Keratinocyte (primary cell): Measurements from ENCODE around the gene PDE9A. TPM values are rescaled to one million over a fixed set of nuclear protein-coding genes. Genes with fewer than 3 reads are reported as not detected.

ENCODE experiments used
- DNase-seq: peaks from one replicate; pipeline ENCODE4 v3.0.0-alpha.2; 2011; ENCODE audit warnings: low read depth, missing footprints, low spot score
- FAIRE-seq: peaks from 2 replicates; lab custom pipeline; 2011; peaks lifted over from hg19 to GRCh38; lab: Jason Lieb, UNC
- H2AFZ ChIP-seq: 2 replicates; pipeline ENCODE4 v1.6.0; 2012; ENCODE audit warnings: low read length, control low read depth, inconsistent platforms; ENCODE audit not compliant: control insufficient read depth
- H3K27ac ChIP-seq: 2 replicates; pipeline ENCODE4 v1.5.1; 2011; ENCODE audit warnings: low read length; ENCODE audit not compliant: control insufficient read depth, insufficient read depth
- H3K27me3 ChIP-seq: 3 replicates; pipeline ENCODE4 v1.6.0; 2011; ENCODE audit warnings: low read length; ENCODE audit not compliant: control insufficient read depth, insufficient read depth; ENCODE audit errors: extremely low read depth
- H3K36me3 ChIP-seq, 2 experiments: 2 replicates in 1 of 2; 3 replicates in 1 of 2; pipeline ENCODE4 v1.5.1; 2011; ENCODE audit warnings: low read length in 2 of 2, mild to moderate bottlenecking in 1 of 2; ENCODE audit not compliant: control insufficient read depth in 2 of 2, insufficient read depth in 2 of 2; ENCODE audit errors: extremely low read depth in 1 of 2
- H3K4me1 ChIP-seq: 3 replicates; pipeline ENCODE4 v1.5.1; 2011; ENCODE audit warnings: low read length; ENCODE audit not compliant: control insufficient read depth, insufficient read depth; ENCODE audit errors: extremely low read depth
- H3K4me2 ChIP-seq: 3 replicates; pipeline ENCODE4 v1.6.0; 2011; ENCODE audit warnings: low read depth, low read length; ENCODE audit not compliant: control insufficient read depth, insufficient read depth; ENCODE audit errors: extremely low read depth
- H3K4me3 ChIP-seq, 3 experiments: fragments of 200-600 bp in 1 of 3; sonication (generic) in 1 of 3; 2 replicates in 2 of 3; 3 replicates in 1 of 3; pipeline ENCODE4 v1.5.1; 2011 to 2016; ENCODE audit warnings: low read length in 3 of 3, mild to moderate bottlenecking in 3 of 3, control low read depth in 2 of 3, inconsistent platforms in 1 of 3, low read depth in 1 of 3, mixed read lengths in 1 of 3, mixed run types in 1 of 3, moderate library complexity in 1 of 3; ENCODE audit not compliant: control insufficient read depth in 2 of 3, insufficient read depth in 2 of 3; ENCODE audit errors: extremely low read depth in 1 of 3
- H3K79me2 ChIP-seq: 2 replicates; pipeline ENCODE4 v1.6.0; 2012; ENCODE audit warnings: low read length; ENCODE audit not compliant: control insufficient read depth, insufficient read depth
- H3K9ac ChIP-seq: 3 replicates; pipeline ENCODE4 v1.6.0; 2011; ENCODE audit warnings: low read length; ENCODE audit not compliant: control insufficient read depth, insufficient read depth; ENCODE audit errors: extremely low read depth
- H3K9me1 ChIP-seq: 3 replicates; pipeline ENCODE4 v1.6.0; 2011; ENCODE audit warnings: low read length; ENCODE audit not compliant: control insufficient read depth, insufficient read depth; ENCODE audit errors: extremely low read depth
- H3K9me3 ChIP-seq: 2 replicates; pipeline ENCODE4 v1.5.1; 2012; ENCODE audit warnings: low read depth, low read length; ENCODE audit not compliant: control insufficient read depth
- H4K20me1 ChIP-seq: 3 replicates; pipeline ENCODE4 v1.6.0; 2011; ENCODE audit warnings: low read length; ENCODE audit not compliant: control insufficient read depth, insufficient read depth; ENCODE audit errors: extremely low read depth
- CTCF ChIP-seq, 3 experiments: IDR thresholded peaks in 1 of 3; conservative IDR thresholded peaks in 1 of 3; optimal IDR thresholded peaks in 1 of 3; 2 replicates in 2 of 3; 3 replicates in 1 of 3; pipeline versions ENCODE3 to v1.5.1; 2011; ENCODE audit warnings: low read length in 3 of 3, mild to moderate bottlenecking in 3 of 3, moderate library complexity in 2 of 3, control low read depth in 1 of 3, inconsistent platforms in 1 of 3; ENCODE audit not compliant: insufficient read depth in 2 of 3; ENCODE audit errors: extremely low read depth in 1 of 3
- EZH2 ChIP-seq: IDR thresholded peaks from one replicate; pipeline ENCODE4 v1.6.1; 2012; ENCODE audit warnings: inconsistent platforms, mild to moderate bottlenecking, low read length, moderate library complexity
- dilution Hi-C: fragments of 300-500 bp; cut with MboI; formaldehyde crosslinking; loops from one replicate; pipeline ENCODE4 v1.7.0; 2020; ENCODE audit warnings: low sequenced_read_pairs; ENCODE audit not compliant: extremely low pct_ligation_motif_present
- polyA plus RNA-seq, 5 experiments: library from polyadenylated mRNA; depleted of rRNA in 3 of 5; stranded (reverse) in 3 of 5; stranded (forward) in 1 of 5; unstranded in 1 of 5; fragments of >200 nt; gene quantifications; 1 replicate in 1 of 5; 2 replicates in 3 of 5; 3 replicates in 1 of 5; pipeline versions ENCODE4 v1.2.1 to v1.2.3, GENCODE V29; 2011 to 2012; ENCODE audit warnings: missing spikeins in 2 of 5, low read depth in 1 of 5, low replicate concordance in 1 of 5

Gene PDE9A
- polyA plus RNA-seq, 1 donor (not counting 4 experiments of a cell fraction or from before 2014, with no cell fraction given), result 0.13 TPM

DNA sequence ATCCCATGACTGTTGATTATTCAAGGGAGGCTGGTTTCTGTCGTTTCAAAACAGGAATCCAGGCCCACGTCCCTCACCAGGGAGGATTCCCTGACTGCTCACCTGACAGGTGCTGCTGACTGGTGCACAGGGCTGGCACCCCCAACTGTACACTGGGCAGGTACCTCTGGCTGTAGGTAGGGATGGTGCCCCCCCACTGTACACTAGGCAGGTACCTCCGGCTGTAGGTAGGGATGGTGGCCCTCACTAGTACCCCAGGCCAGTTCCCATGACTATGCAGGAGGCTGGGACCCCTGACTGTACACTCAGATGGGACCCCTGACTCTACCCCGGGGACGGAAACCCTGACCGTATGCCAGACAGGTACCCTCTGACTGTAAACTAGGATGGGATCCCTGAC is 33.6 kb upstream of the PDE9A start:
- no peak overlapping the region for H3K27ac ChIP-seq
- no peak overlapping the region for H3K4me3 ChIP-seq
- FAIRE-seq, result no peak
- DNase-seq, result no peak
- H3K9me3 ChIP-seq, result no peaks in the 10 kb centered on the region
- H2AFZ ChIP-seq, result no peak overlapping the region
- H4K20me1 ChIP-seq, result no peaks in the 10 kb centered on the region
- dilution Hi-C loops, result no loop called here
- no peaks in the 10 kb centered on the region for H3K9me1 ChIP-seq
- TF ChIP-seq EZH2, result no peak
- TF ChIP-seq CTCF (optimal IDR thresholded peaks at IDR 0.05 in 1 of 3, IDR thresholded peaks at IDR 0.05 in 1 of 3, conservative IDR thresholded peaks at IDR 0.05 in 1 of 3; ENCODE audit: extremely low read depth in 1 of 3, insufficient read depth in 2 of 3, low read length in 3 of 3), result no peak
- no peaks in the 10 kb centered on the region for H3K79me2 ChIP-seq
- peaks cover 9% of the 10 kb centered on the region for H3K4me1 ChIP-seq
- H3K4me2 ChIP-seq, result no peak overlapping the region
- H3K9ac ChIP-seq, result no peak overlapping the region
- no peaks in the 10 kb centered on the region for H3K36me3 ChIP-seq
- peaks cover 41% of the 10 kb centered on the region for H3K27me3 ChIP-seq

DNA sequence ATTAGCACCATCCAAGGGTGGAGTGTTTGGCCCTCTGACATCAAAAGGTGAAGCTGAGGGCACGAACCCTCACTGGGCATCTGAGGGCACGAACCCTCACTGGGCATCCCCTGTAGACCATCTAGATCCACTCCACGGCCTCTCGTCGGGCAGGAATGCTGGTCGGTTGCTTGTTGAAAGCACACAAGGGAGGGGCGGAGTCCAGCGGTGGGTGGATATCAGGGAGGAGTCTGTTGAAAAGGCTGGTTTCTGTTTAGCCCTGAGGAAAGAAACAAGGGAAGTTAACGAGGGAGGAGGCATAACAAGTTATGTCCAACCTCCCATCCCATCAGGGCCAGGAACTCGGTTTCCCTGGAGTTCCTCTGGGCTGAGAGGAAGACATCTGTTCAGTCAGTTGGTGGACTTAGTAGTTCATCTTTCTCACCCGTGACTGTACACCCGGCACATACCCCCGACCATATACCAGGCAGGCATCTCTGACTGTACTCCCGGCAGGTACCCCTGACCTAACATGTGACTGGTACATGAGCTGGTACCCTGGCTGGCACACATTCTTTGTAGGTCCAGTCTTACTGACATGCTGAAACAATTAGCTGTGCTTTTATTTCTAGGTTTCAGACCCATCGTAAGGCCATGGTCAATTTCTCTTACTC is 32.1 kb upstream of the PDE9A start:
- Histone ChIP-seq H3K27ac (no peak overlapping the region), H3K4me3 (no peak overlapping the region), H3K27me3 (peaks cover 40% of the 10 kb centered on the region)

More for the DNA sequence above, 32.1 kb upstream of the PDE9A start:
- Histone ChIP-seq H2AFZ (no peak overlapping the region), H3K79me2 (no peaks in the 10 kb centered on the region), H3K4me1 (no peaks in the 10 kb centered on the region), H3K36me3 (no peaks in the 10 kb centered on the region), H3K9me1 (no peaks in the 10 kb centered on the region), H3K9me3 (no peaks in the 10 kb centered on the region), H3K4me2 (no peak overlapping the region), H3K9ac (no peak overlapping the region), H4K20me1 (no peaks in the 10 kb centered on the region)
- dilution Hi-C loops, result no loop called here
- FAIRE-seq, result no peak
- no peak for DNase-seq
- no peak for TF ChIP-seq EZH2
- no peak for TF ChIP-seq CTCF (optimal IDR thresholded peaks at IDR 0.05 in 1 of 3, IDR thresholded peaks at IDR 0.05 in 1 of 3, conservative IDR thresholded peaks at IDR 0.05 in 1 of 3; ENCODE audit: extremely low read depth in 1 of 3, insufficient read depth in 2 of 3, low read length in 3 of 3)
